Measurements from ENCODE around the gene DUSP8. TPM values are rescaled to one million over a fixed set of nuclear protein-coding genes. Genes with fewer than 3 reads are reported as not detected.

The DUSP8 gene
- total RNA-seq, 1 donor from 2014 or later = 8.4 TPM

GRCh38 chr11:1567052-1567720 lies 4.9 kb downstream of the DUSP8 start:
- Mint-ChIP-seq H3K27ac (no peak overlapping the region), H3K9me3 (no peaks in the 10 kb centered on the region), H3K27me3 (peaks cover 9% of the 10 kb centered on the region), H3K4me1 (ENCODE audit: unreplicated experiment) (peaks cover 5% of the 10 kb centered on the region), H3K36me3 (no peaks in the 10 kb centered on the region), H3K4me3 (no peak overlapping the region)
- TF ChIP-seq CTCF (conservative IDR thresholded peaks at IDR 0.05) = no peak
- peak; percentile 67 for DNase-seq (ENCODE audit: extremely low spot score, unreplicated experiment)

DNA sequence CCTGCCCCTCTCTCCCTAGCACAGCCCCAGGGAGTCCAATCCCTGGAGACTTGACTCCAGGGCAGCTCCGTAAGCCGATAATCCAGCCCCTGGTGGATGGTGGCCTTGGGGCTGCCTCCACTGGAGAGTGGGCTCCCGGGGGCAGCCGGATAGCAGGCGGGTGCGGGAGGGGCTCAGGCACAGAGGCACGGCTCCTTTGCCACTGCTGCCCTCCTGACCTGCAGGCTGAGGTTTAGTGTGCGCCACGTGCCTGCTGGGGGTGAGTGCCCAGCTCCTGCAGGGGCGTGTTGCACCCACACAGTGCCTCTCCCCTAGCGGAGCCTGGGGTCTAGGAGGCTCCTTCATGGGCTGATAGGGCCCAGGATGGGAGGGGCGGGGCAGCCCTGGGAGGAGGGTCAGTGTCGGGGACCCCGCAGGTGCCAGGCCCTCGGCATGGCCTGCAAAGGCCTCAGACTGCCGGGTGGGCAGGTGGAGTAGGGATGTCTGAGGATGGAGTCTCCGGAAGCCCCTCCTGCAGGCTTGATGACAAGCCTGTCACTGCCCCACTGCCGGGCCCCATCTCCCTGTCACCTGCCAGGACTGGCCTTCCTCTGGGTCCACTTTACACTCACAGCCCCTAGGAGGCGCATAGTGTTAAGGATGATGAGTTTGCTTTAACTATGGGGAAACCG lies 5.6 kb downstream of the DUSP8 start:
- peaks cover 9% of the 10 kb centered on the region for H3K27me3 Mint-ChIP-seq
- H3K4me1 Mint-ChIP-seq (ENCODE audit: unreplicated experiment) = peaks cover 5% of the 10 kb centered on the region
- peak; percentile 21 for TF ChIP-seq CTCF (conservative IDR thresholded peaks at IDR 0.05)
- DNase-seq (ENCODE audit: extremely low spot score, unreplicated experiment) = peak; percentile 64
- H3K27ac Mint-ChIP-seq = no peak overlapping the region
- no peaks in the 10 kb centered on the region for H3K9me3 Mint-ChIP-seq
- no peak overlapping the region for H3K4me3 Mint-ChIP-seq
- no peaks in the 10 kb centered on the region for H3K36me3 Mint-ChIP-seq

DNA sequence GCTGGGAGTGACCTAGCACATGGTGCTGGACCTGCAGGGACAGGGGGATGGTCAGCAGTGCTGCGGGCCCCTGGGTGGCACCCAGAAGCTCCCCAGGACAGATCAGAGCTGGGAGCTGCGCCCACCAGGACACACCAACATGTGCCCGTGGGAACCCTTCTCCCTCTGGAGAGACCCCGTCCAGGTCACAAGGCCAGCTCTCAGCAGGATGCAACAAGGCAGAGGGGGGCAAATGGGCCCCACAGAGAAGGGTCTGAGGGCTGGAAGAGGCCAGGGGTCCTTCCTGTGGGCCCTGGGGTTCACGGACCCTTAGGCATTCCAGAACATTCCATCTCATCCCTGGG lies 6.2 kb downstream of the DUSP8 start:
- H3K9me3 Mint-ChIP-seq = no peaks in the 10 kb centered on the region
- DNase-seq (ENCODE audit: extremely low spot score, unreplicated experiment) = peak; percentile 69

DNA sequence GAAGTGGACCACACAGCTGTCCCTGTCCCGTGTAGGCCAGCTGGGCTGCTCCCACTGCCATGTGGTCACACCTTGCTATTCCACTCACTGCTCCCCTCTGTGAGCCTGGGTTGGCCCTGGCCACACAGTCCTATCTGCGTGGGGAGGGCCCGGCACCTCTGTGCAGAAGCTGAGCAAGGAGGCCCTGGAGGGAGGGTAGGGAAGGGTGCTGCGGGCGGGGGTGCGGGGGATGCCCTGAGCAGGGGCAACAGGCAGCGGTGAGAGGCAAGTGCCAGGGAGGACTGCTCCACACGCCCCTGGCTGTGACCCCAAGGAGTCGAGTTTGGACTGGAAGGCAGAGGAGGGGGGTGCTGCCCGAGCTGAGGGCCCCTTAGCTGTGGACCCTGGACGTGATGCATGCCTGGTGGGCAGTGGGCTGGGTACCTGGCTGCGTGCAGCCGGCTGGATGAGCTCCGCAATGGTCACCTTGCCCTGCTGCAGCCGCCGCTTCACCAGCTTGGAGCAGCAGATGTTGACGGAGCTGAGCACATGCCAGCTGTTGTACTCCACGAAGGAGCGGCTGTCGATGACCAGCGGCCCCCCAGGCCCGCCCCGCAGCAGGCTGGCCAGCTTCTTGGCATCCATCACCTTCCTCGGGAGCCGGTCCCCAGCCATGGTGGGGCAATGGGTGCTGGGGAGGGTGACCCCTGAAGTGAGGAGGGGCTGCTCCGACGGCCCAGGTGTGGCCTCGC lies 6.7 kb downstream of the DUSP8 start:
- Mint-ChIP-seq H3K36me3 (no peaks in the 10 kb centered on the region), H3K4me1 (ENCODE audit: unreplicated experiment) (peaks cover 5% of the 10 kb centered on the region), H3K27me3 (peaks cover 9% of the 10 kb centered on the region), H3K4me3 (no peak overlapping the region), H3K9me3 (no peaks in the 10 kb centered on the region), H3K27ac (no peak overlapping the region)
- DNase-seq (ENCODE audit: extremely low spot score, unreplicated experiment) = peak; percentile 70
- no peak for TF ChIP-seq CTCF (conservative IDR thresholded peaks at IDR 0.05)

More for the DNA sequence above, 6.2 kb downstream of the DUSP8 start:
- no peak for TF ChIP-seq CTCF (conservative IDR thresholded peaks at IDR 0.05)
- H3K4me1 Mint-ChIP-seq (ENCODE audit: unreplicated experiment) = peaks cover 5% of the 10 kb centered on the region
- H3K4me3 Mint-ChIP-seq = no peak overlapping the region
- H3K27ac Mint-ChIP-seq = no peak overlapping the region
- peaks cover 9% of the 10 kb centered on the region for H3K27me3 Mint-ChIP-seq
- H3K36me3 Mint-ChIP-seq = no peaks in the 10 kb centered on the region

GRCh38 chr11:1564535-1565172 lies 7.4 kb downstream of the DUSP8 start:
- TF ChIP-seq CTCF (conservative IDR thresholded peaks at IDR 0.05) = no peak
- H3K27ac Mint-ChIP-seq = no peak overlapping the region
- DNase-seq (ENCODE audit: extremely low spot score, unreplicated experiment) = peak; percentile 88
- H3K4me3 Mint-ChIP-seq = no peak overlapping the region
- H3K9me3 Mint-ChIP-seq = no peaks in the 10 kb centered on the region
- H3K4me1 Mint-ChIP-seq (ENCODE audit: unreplicated experiment) = peaks cover 5% of the 10 kb centered on the region
- no peaks in the 10 kb centered on the region for H3K36me3 Mint-ChIP-seq
- peaks cover 8% of the 10 kb centered on the region for H3K27me3 Mint-ChIP-seq

All from type B pancreatic cell (in vitro differentiated cells).